IMR-90 (cell line): ENCODE data around the gene SLC48A1.

ENCODE experiments used
- BHLHE40 ChIP-seq: fragments of 150-350 bp; IDR thresholded peaks from 2 replicates; pipeline ENCODE4 v1.6.1; 2016; ENCODE audit warnings: mild to moderate bottlenecking, low read depth, low read length
- CEBPB ChIP-seq: IDR thresholded peaks from 2 replicates; pipeline ENCODE4 v1.6.1; 2012; ENCODE audit warnings: low read depth, low read length, improper control_type of control experiment
- CTCF ChIP-seq: conservative IDR thresholded peaks from 2 replicates; pipeline ENCODE4 v1.5.1; 2012; ENCODE audit warnings: mild to moderate bottlenecking, low read depth, low read length, improper control_type of control experiment
- ELK1 ChIP-seq: fragments of 150-350 bp; IDR thresholded peaks from 2 replicates; pipeline ENCODE4 v1.6.1; 2016; ENCODE audit warnings: low read depth, mild to moderate bottlenecking, low read length, moderate library complexity, borderline replicate concordance
- FOS ChIP-seq: fragments of 150-350 bp; IDR thresholded peaks from 2 replicates; pipeline ENCODE4 v1.6.1; 2016; ENCODE audit warnings: low read depth, low read length
- MAFK ChIP-seq: IDR thresholded peaks from 2 replicates; pipeline ENCODE4 v1.6.1; 2012; ENCODE audit warnings: low read depth, low read length, improper control_type of control experiment
- MAZ ChIP-seq: IDR thresholded peaks from 2 replicates; pipeline ENCODE4 v1.6.1; 2012; ENCODE audit warnings: low read depth, mild to moderate bottlenecking, low read length, improper control_type of control experiment, moderate library complexity, borderline replicate concordance
- MXI1 ChIP-seq: IDR thresholded peaks from 2 replicates; pipeline ENCODE4 v1.6.1; 2012; ENCODE audit warnings: low read depth, mild to moderate bottlenecking, low read length, moderate library complexity, borderline replicate concordance
- NFE2L2 ChIP-seq: fragments of 150-350 bp; IDR thresholded peaks from 2 replicates; pipeline ENCODE4 v1.6.1; 2016; ENCODE audit warnings: low read depth, mild to moderate bottlenecking, low read length
- POLR2A ChIP-seq: IDR thresholded peaks from 2 replicates; pipeline ENCODE4 v1.6.1; 2012; ENCODE audit warnings: mild to moderate bottlenecking, low read depth, low read length
- RAD21 ChIP-seq: IDR thresholded peaks from 2 replicates; pipeline ENCODE4 v1.6.1; 2012; ENCODE audit warnings: low read length, improper control_type of control experiment
- RCOR1 ChIP-seq: IDR thresholded peaks from 2 replicates; pipeline ENCODE4 v1.6.1; 2012; ENCODE audit warnings: mild to moderate bottlenecking, low read length, improper control_type of control experiment; ENCODE audit not compliant: insufficient replicate concordance
- RFX5 ChIP-seq: IDR thresholded peaks from 2 replicates; pipeline ENCODE4 v1.8.0; 2012; ENCODE audit warnings: low read depth, mild to moderate bottlenecking, low read length, moderate library complexity
- SMC3 ChIP-seq: fragments of 150-350 bp; IDR thresholded peaks from 2 replicates; pipeline ENCODE4 v1.6.1; 2016; ENCODE audit warnings: low read depth, mild to moderate bottlenecking, antibody characterized with exemption, low read length, moderate library complexity

DNA sequence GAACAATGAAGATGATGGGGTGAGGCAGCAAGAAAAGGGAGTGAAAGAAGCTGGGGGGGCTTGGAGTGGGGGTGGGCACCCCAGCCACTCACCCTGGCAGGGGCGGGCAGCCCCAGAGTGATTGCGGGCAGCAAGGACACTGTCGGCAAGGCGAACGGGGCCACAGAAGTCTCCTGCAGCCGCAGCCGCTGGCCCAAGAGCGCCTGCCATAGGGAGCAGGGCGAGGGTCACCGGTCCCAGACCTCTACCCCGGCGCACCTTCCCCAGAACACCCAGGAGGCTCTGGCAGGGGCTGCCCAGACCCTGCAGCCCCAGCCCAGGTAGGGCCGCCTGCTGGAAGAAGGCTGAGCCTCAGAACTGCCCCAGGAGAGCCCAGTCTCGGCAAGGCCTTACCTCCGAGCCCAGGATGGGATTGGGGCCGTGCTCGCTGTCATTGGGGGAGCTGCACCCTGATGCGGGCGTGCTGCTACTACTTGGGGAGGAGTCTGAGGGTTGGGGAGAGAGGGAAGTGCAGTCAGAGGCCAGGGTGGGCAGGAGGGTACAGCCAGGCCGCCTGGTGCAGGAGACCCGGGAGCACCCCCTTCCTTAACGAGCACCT, 22.9 kb downstream of the SLC48A1 start:
- TF ChIP-seq RCOR1 (no peak), CTCF (no peak), SMC3 (no peak), NFE2L2 (no peak), CEBPB (no peak), POLR2A (no peak), MXI1 (no peak), RFX5 (no peak), RAD21 (no peak), FOS (no peak), ELK1 (no peak), BHLHE40 (no peak), MAZ (no peak), MAFK (no peak)
